Measurements from ENCODE around the gene WDR18.

WDR18 gene

GRCh38 chr19:1001538-1002166 is 17.5 kb downstream of the WDR18 start:
- no peak overlapping the region for H3K9ac ChIP-seq (ENCODE audit: low read length)
- H3K4me3 ChIP-seq (ENCODE audit: low read length): no peak overlapping the region
- H3K9me3 ChIP-seq (ENCODE audit: control insufficient read depth, low read length): no peaks in the 10 kb centered on the region
- no peaks in the 10 kb centered on the region for H3K36me3 ChIP-seq (ENCODE audit: control insufficient read depth, insufficient read depth, low read length)
- H3K27me3 ChIP-seq (ENCODE audit: control insufficient read depth, insufficient read depth, low read length): peaks cover 60% of the 10 kb centered on the region
- peaks cover 8% of the 10 kb centered on the region for H3K4me1 ChIP-seq (ENCODE audit: control insufficient read depth, insufficient read depth, low read length)

- Histone ChIP-seq H3K9ac (ENCODE audit: low read length) (no peak overlapping the region), H3K4me1 (ENCODE audit: control insufficient read depth, insufficient read depth, low read length) (peaks cover 8% of the 10 kb centered on the region), H3K27me3 (ENCODE audit: control insufficient read depth, insufficient read depth, low read length) (peaks cover 51% of the 10 kb centered on the region), H3K9me3 (ENCODE audit: control insufficient read depth, low read length) (no peaks in the 10 kb centered on the region), H3K4me3 (ENCODE audit: low read length) (no peak overlapping the region), H3K36me3 (ENCODE audit: control insufficient read depth, insufficient read depth, low read length) (no peaks in the 10 kb centered on the region)
These were observed 18.5 kb downstream of the WDR18 start for GRCh38 chr19:1002600-1002999.

- peaks cover 44% of the 10 kb centered on the region for H3K27me3 ChIP-seq (ENCODE audit: control insufficient read depth, insufficient read depth, low read length)
- no peaks in the 10 kb centered on the region for H3K9me3 ChIP-seq (ENCODE audit: control insufficient read depth, low read length)
- H3K36me3 ChIP-seq (ENCODE audit: control insufficient read depth, insufficient read depth, low read length): no peaks in the 10 kb centered on the region
- no peak overlapping the region for H3K4me3 ChIP-seq (ENCODE audit: low read length)
- no peak overlapping the region for H3K9ac ChIP-seq (ENCODE audit: low read length)
- peaks cover 8% of the 10 kb centered on the region for H3K4me1 ChIP-seq (ENCODE audit: control insufficient read depth, insufficient read depth, low read length)
These were observed 19.1 kb downstream of the WDR18 start for GRCh38 chr19:1003283-1003682.

GRCh38 chr19:1004204-1004802 is 20.2 kb downstream of the WDR18 start:
- Histone ChIP-seq H3K9ac (ENCODE audit: low read length) (no peak overlapping the region), H3K36me3 (ENCODE audit: control insufficient read depth, insufficient read depth, low read length) (no peaks in the 10 kb centered on the region), H3K4me3 (ENCODE audit: low read length) (no peak overlapping the region), H3K27me3 (ENCODE audit: control insufficient read depth, insufficient read depth, low read length) (peaks cover 33% of the 10 kb centered on the region), H3K4me1 (ENCODE audit: control insufficient read depth, insufficient read depth, low read length) (peaks cover 8% of the 10 kb centered on the region), H3K9me3 (ENCODE audit: control insufficient read depth, low read length) (no peaks in the 10 kb centered on the region)

- Histone ChIP-seq H3K9me3 (ENCODE audit: control insufficient read depth, low read length) (no peaks in the 10 kb centered on the region), H3K36me3 (ENCODE audit: control insufficient read depth, insufficient read depth, low read length) (no peaks in the 10 kb centered on the region), H3K4me1 (ENCODE audit: control insufficient read depth, insufficient read depth, low read length) (peaks cover 8% of the 10 kb centered on the region), H3K27me3 (ENCODE audit: control insufficient read depth, insufficient read depth, low read length) (peaks cover 28% of the 10 kb centered on the region), H3K4me3 (ENCODE audit: low read length) (no peak overlapping the region), H3K9ac (ENCODE audit: low read length) (no peak overlapping the region)
These were observed 20.9 kb downstream of the WDR18 start for GRCh38 chr19:1004803-1005664.

- Histone ChIP-seq H3K27me3 (ENCODE audit: control insufficient read depth, insufficient read depth, low read length) (peaks cover 15% of the 10 kb centered on the region), H3K9ac (ENCODE audit: low read length) (no peak overlapping the region), H3K9me3 (ENCODE audit: control insufficient read depth, low read length) (no peaks in the 10 kb centered on the region), H3K4me1 (ENCODE audit: control insufficient read depth, insufficient read depth, low read length) (no peaks in the 10 kb centered on the region), H3K36me3 (ENCODE audit: control insufficient read depth, insufficient read depth, low read length) (no peaks in the 10 kb centered on the region), H3K4me3 (ENCODE audit: low read length) (no peak overlapping the region)
These were observed 22.7 kb downstream of the WDR18 start for GRCh38 chr19:1006711-1007398.

GRCh38 chr19:1007399-1008251 is 23.5 kb downstream of the WDR18 start:
- no peaks in the 10 kb centered on the region for H3K9me3 ChIP-seq (ENCODE audit: control insufficient read depth, low read length)
- H3K4me1 ChIP-seq (ENCODE audit: control insufficient read depth, insufficient read depth, low read length): no peaks in the 10 kb centered on the region
- H3K9ac ChIP-seq (ENCODE audit: low read length): no peak overlapping the region
- H3K4me3 ChIP-seq (ENCODE audit: low read length): no peak overlapping the region
- H3K27me3 ChIP-seq (ENCODE audit: control insufficient read depth, insufficient read depth, low read length): peaks cover 10% of the 10 kb centered on the region
- no peaks in the 10 kb centered on the region for H3K36me3 ChIP-seq (ENCODE audit: control insufficient read depth, insufficient read depth, low read length)

- peaks cover 7% of the 10 kb centered on the region for H3K27me3 ChIP-seq (ENCODE audit: control insufficient read depth, insufficient read depth, low read length)
- no peaks in the 10 kb centered on the region for H3K36me3 ChIP-seq (ENCODE audit: control insufficient read depth, insufficient read depth, low read length)
- no peak overlapping the region for H3K9ac ChIP-seq (ENCODE audit: low read length)
- no peaks in the 10 kb centered on the region for H3K9me3 ChIP-seq (ENCODE audit: control insufficient read depth, low read length)
- H3K4me3 ChIP-seq (ENCODE audit: low read length): no peak overlapping the region
- no peaks in the 10 kb centered on the region for H3K4me1 ChIP-seq (ENCODE audit: control insufficient read depth, insufficient read depth, low read length)
These were observed 24.3 kb downstream of the WDR18 start for GRCh38 chr19:1008268-1009040.

GRCh38 chr19:1009041-1009980 is 25.2 kb downstream of the WDR18 start:
- Histone ChIP-seq H3K4me1 (ENCODE audit: control insufficient read depth, insufficient read depth, low read length) (no peaks in the 10 kb centered on the region), H3K4me3 (ENCODE audit: low read length) (no peak overlapping the region), H3K36me3 (ENCODE audit: control insufficient read depth, insufficient read depth, low read length) (peaks cover 4% of the 10 kb centered on the region)

GRCh38 chr19:1009981-1010538 is 25.9 kb downstream of the WDR18 start:
- H3K4me1 ChIP-seq (ENCODE audit: control insufficient read depth, insufficient read depth, low read length): no peaks in the 10 kb centered on the region
- H3K36me3 ChIP-seq (ENCODE audit: control insufficient read depth, insufficient read depth, low read length): peaks cover 4% of the 10 kb centered on the region
- no peaks in the 10 kb centered on the region for H3K27me3 ChIP-seq (ENCODE audit: control insufficient read depth, insufficient read depth, low read length)
- no peak overlapping the region for H3K9ac ChIP-seq (ENCODE audit: low read length)
- no peak overlapping the region for H3K4me3 ChIP-seq (ENCODE audit: low read length)
- H3K9me3 ChIP-seq (ENCODE audit: control insufficient read depth, low read length): no peaks in the 10 kb centered on the region

More at GRCh38 chr19:1009041-1009980, 25.2 kb downstream of the WDR18 start:
- H3K9ac ChIP-seq (ENCODE audit: low read length): no peak overlapping the region
- H3K27me3 ChIP-seq (ENCODE audit: control insufficient read depth, insufficient read depth, low read length): peaks cover 3% of the 10 kb centered on the region
- no peaks in the 10 kb centered on the region for H3K9me3 ChIP-seq (ENCODE audit: control insufficient read depth, low read length)
